Measurements from ENCODE around the gene RFXAP. TPM values are rescaled to one million over a fixed set of nuclear protein-coding genes. Genes with fewer than 3 reads are reported as not detected.

The RFXAP gene
- total and polyA plus RNA-seq, 4 donors, result 0.60 to 3.4 (median 1.8) TPM

DNA sequence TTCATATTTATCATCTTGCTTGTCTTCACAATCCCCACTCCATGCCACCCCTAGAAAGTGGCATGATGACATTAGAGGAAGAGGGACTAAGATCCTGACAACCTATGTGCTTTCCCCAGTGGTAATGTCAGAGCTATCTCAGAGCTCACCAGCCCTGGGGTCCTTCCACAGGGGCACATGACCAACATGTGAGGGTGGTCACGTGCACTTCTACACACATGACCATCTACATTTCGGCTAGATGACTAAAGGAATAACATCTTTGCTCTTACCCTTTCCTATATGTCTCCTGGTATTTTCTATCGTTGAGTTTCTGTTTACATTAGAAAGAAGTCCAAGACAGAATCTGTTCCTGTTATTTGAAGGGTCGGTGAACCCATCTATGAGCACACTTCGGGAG is 46.2 kb downstream of the RFXAP start:
- no peak for DNase-seq (ENCODE audit: low spot score)
- Histone ChIP-seq H3K4me1 (ENCODE audit: control insufficient read depth in 4 of 4, insufficient read depth in 4 of 4, low read length in 3 of 4) (no peaks in the 10 kb centered on the region), H3K36me3 (ENCODE audit: control insufficient read depth in 4 of 4, insufficient read depth in 3 of 4, low read depth in 1 of 4, low read length in 3 of 4) (no peaks in the 10 kb centered on the region), H3K27me3 (ENCODE audit: control insufficient read depth in 4 of 4, insufficient read depth in 4 of 4, low read length in 3 of 4) (no peaks in the 10 kb centered on the region), H3K9ac (ENCODE audit: low read depth in 1 of 2, low read length in 2 of 2) (no peak overlapping the region), H3K9me3 (ENCODE audit: control insufficient read depth in 4 of 4, low read length in 3 of 4) (no peaks in the 10 kb centered on the region), H3K4me3 (ENCODE audit: low read depth in 1 of 3, low read length in 3 of 3) (no peak overlapping the region), H3K27ac (ENCODE audit: low read depth in 1 of 2, low read length in 2 of 2) (no peak overlapping the region)
- TF ChIP-seq JUND (IDR thresholded peaks at IDR 0.05) (no peak), HNF4A (conservative IDR thresholded peaks at IDR 0.05) (no peak), EGR1 (IDR thresholded peaks at IDR 0.05; ENCODE audit: low read depth in 2 of 2) (no peak)
- TF ChIP-seq, protein P1, sequence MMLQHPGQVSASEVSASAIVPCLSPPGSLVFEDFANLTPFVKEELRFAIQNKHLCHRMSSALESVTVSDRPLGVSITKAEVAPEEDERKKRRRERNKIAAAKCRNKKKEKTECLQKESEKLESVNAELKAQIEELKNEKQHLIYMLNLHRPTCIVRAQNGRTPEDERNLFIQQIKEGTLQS (IDR thresholded peaks at IDR 0.05), result no peak
- 82% methylated on average over 5 of the region's 5 CpGs for WGBS

DNA sequence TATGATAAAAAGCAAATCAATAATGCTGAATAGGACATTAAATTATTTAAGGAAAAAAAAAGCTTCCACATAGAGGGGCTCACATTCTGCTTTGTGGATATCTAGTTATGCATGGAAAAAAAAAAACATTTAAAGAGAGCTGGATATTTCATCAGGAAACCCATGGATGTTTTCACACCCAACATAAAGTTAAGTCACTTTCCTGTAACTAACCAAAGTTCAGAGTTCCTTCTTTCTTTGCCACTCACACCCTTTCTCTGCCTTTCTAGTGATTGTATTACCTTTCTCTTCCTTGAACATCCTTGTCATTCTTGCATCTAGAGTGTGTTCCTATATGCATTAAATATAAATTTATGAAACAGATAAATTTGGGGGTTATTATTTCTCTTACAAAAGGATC is 47.2 kb downstream of the RFXAP start:
- H3K27me3 ChIP-seq (ENCODE audit: control insufficient read depth in 4 of 4, insufficient read depth in 4 of 4, low read length in 3 of 4), result no peaks in the 10 kb centered on the region
- no peak overlapping the region for H3K4me3 ChIP-seq (ENCODE audit: low read depth in 1 of 3, low read length in 3 of 3)
- H3K36me3 ChIP-seq (ENCODE audit: control insufficient read depth in 4 of 4, insufficient read depth in 3 of 4, low read depth in 1 of 4, low read length in 3 of 4), result no peaks in the 10 kb centered on the region
- no peak for TF ChIP-seq EGR1 (IDR thresholded peaks at IDR 0.05; ENCODE audit: low read depth in 2 of 2)
- no peak for TF ChIP-seq HNF4G (IDR thresholded peaks at IDR 0.05)
- TF ChIP-seq NR2F2 (IDR thresholded peaks at IDR 0.05), result no peak
- no peak for TF ChIP-seq REST (IDR thresholded peaks at IDR 0.05)
- no peak for TF ChIP-seq RXRA (IDR thresholded peaks at IDR 0.05)
- no peak for TF ChIP-seq FOXA1 (IDR thresholded peaks at IDR 0.05)
- no peak for TF ChIP-seq HNF4A (conservative IDR thresholded peaks at IDR 0.05)
- TF ChIP-seq YY1 (IDR thresholded peaks at IDR 0.05), result no peak
- no peak for TF ChIP-seq MAX (IDR thresholded peaks at IDR 0.05)
- no peak for TF ChIP-seq JUND (IDR thresholded peaks at IDR 0.05)
- no peak for TF ChIP-seq CTCF (IDR thresholded peaks at IDR 0.05; ENCODE audit: low read depth, low read length, missing input control)
- TF ChIP-seq SP1 (IDR thresholded peaks at IDR 0.05), result no peak
- no peak for TF ChIP-seq GABPA (IDR thresholded peaks at IDR 0.05 in 1 of 2, conservative IDR thresholded peaks at IDR 0.05 in 1 of 2)
- no peak overlapping the region for H3K9ac ChIP-seq (ENCODE audit: low read depth in 1 of 2, low read length in 2 of 2)
- H3K4me1 ChIP-seq (ENCODE audit: control insufficient read depth in 4 of 4, insufficient read depth in 4 of 4, low read length in 3 of 4), result no peaks in the 10 kb centered on the region
- no peak overlapping the region for H3K27ac ChIP-seq (ENCODE audit: low read depth in 1 of 2, low read length in 2 of 2)
- DNase-seq (ENCODE audit: low spot score), result no peak
- no peaks in the 10 kb centered on the region for H3K9me3 ChIP-seq (ENCODE audit: control insufficient read depth in 4 of 4, low read length in 3 of 4)

Measured in liver (tissue), 9 donors.